ENCODE results near the gene CNTFR. TPM values are rescaled to one million over a fixed set of nuclear protein-coding genes. Genes with fewer than 3 reads are reported as not detected.

CNTFR gene
- total and polyA plus RNA-seq, 7 experiments from 2014 or later: not detected

GRCh38 chr9:34623374-34624235 lies 34.1 kb upstream of the CNTFR start:
- no peak overlapping the region for H3K27ac ChIP-seq (ENCODE audit: low read depth, low read length)
- Mint-ChIP-seq H3K4me1 (peaks cover 29 to 52% (median 39%) of the 10 kb centered on the region in 7 donors), H3K4me3 (peak overlapping the region; percentile 9 to 78 (median 58)), H3K36me3 (peaks cover 0 to 4% (median 2%) of the 10 kb centered on the region in 5 donors), H3K27me3 (peaks cover 48 to 72% (median 58%) of the 10 kb centered on the region in 5 donors), H3K27ac (no peak overlapping the region), H3K9me3 (peaks cover 0 to 2% (median 0%) of the 10 kb centered on the region in 11 donors)
- H3K4me1 ChIP-seq (ENCODE audit: control insufficient read depth in 2 of 2, insufficient read depth in 2 of 2, low read length in 2 of 2): peaks cover 17 to 39% of the 10 kb centered on the region in 2 donors
- no peaks in the 10 kb centered on the region for H3K9me3 ChIP-seq (ENCODE audit: control insufficient read depth in 2 of 3, low read length in 3 of 3)
- ATAC-seq: no peak
- CTCF ChIA-PET: interaction anchor here (1.2 to 4.3 kb wide), 2 partner anchors 10 to 11 kb away, joined by 4 to 33 read pairs; no protein-coding TSS in a partner anchor
- H3K4me3 ChIP-seq (ENCODE audit: low read length): no peak overlapping the region
- peaks cover 0 to 4% (median 0%) of the 10 kb centered on the region in 3 experiments for H3K36me3 ChIP-seq (ENCODE audit: control insufficient read depth in 2 of 3, insufficient read depth in 3 of 3, low read length in 3 of 3)
- H3K27me3 ChIP-seq (ENCODE audit: control insufficient read depth in 2 of 2, insufficient read depth in 2 of 2, low read length in 2 of 2): peaks cover 15 to 59% of the 10 kb centered on the region in 2 donors
- intact Hi-C loops (cut with micrococcal nuclease): no loop called here
- DNase-seq: peak in 1 of 9 donors; percentile 17
- POLR2A ChIA-PET: interaction anchor here (0.7 to 7.3 kb wide), 3 partner anchors 13 to 37 kb away, joined by 4 to 99 read pairs (median 4); partner anchors contain the start of genes GALT and SIGMAR1

- H3K4me3 Mint-ChIP-seq: peak within 1 kb of the TSS; percentile 88 to 98 (median 94)
- ChIA-PET CTCF (interaction anchor here (0.6 to 4.3 kb wide), 8 partner anchors 9 to 856 kb away, joined by 3 to 33 read pairs (median 4); partner anchors contain the start of gene RPP25L), POLR2A (interaction anchor here (0.6 to 7.3 kb wide), 11 partner anchors 9 to 244 kb away, joined by 3 to 99 read pairs (median 5); partner anchors contain the start of genes GALT, RPP25L and SIGMAR1)
- intact Hi-C loops (cut with micrococcal nuclease): loop anchor here (1.0 kb wide), 4 partner anchors 8 to 97 kb away; partner anchors contain the start of genes RPP25L (in 2 of the 2), GALT (in 1 of the 2) and SIGMAR1 (in 1 of the 2)
- peak within 1 kb of the TSS; percentile 74 for H3K27ac ChIP-seq (ENCODE audit: low read depth, low read length)
- peaks cover 23 to 39% (median 32%) of the 10 kb centered on the region in 7 donors for H3K4me1 Mint-ChIP-seq
- peaks cover 0 to 2% (median 0%) of the 10 kb centered on the region in 11 donors for H3K9me3 Mint-ChIP-seq
- H3K27ac Mint-ChIP-seq: peak within 1 kb of the TSS; percentile 65 to 97 (median 88)
- H3K36me3 Mint-ChIP-seq: peaks cover 7 to 22% (median 11%) of the 10 kb centered on the region in 5 donors
- peaks cover 3 to 31% of the 10 kb centered on the region in 2 donors for H3K27me3 ChIP-seq (ENCODE audit: control insufficient read depth in 2 of 2, insufficient read depth in 2 of 2, low read length in 2 of 2)
- DNase-seq (peak; percentile 61 to 94 (median 91)), ATAC-seq (peak; percentile 98)
- peaks cover 0 to 35% (median 0%) of the 10 kb centered on the region in 3 experiments for H3K36me3 ChIP-seq (ENCODE audit: control insufficient read depth in 2 of 3, insufficient read depth in 3 of 3, low read length in 3 of 3)
- H3K9me3 ChIP-seq (ENCODE audit: control insufficient read depth in 2 of 3, low read length in 3 of 3): no peaks in the 10 kb centered on the region
- peak within 1 kb of the TSS; percentile 86 for H3K4me3 ChIP-seq (ENCODE audit: low read length)
- H3K4me1 ChIP-seq (ENCODE audit: control insufficient read depth in 2 of 2, insufficient read depth in 2 of 2, low read length in 2 of 2): peaks cover 12 to 30% of the 10 kb centered on the region in 2 donors
- H3K27me3 Mint-ChIP-seq: peaks cover 18 to 41% (median 27%) of the 10 kb centered on the region in 5 donors
These were observed 30.8 kb upstream of the CNTFR start, which contains the start of gene DCTN3 for GRCh38 chr9:34620061-34620994. Gene DCTN3, minus strand, starts transcription at chr9:34620495. Its CDS starts 31 bp downstream, at chr9:34620464.

DNA sequence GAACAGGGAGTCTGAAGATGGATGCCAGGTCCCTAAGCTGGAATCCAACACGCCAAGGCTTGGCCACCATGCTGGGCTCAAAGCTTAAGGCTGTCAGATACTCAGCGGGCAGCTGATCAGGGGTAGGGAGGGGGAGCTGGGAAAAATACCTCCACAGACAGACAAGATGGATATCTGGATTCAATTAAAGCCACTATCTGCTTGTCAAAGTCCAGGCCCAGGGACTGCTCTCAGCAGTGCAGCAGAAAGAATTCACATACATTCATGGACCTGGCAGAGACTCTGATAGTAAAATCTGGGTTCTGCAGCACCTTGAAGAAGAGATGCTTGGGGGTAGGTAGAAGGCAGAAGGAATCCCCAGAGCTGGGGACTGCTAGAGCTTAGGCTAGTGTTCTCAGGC lies 25.6 kb upstream of the CNTFR start:
- peaks cover 20 to 39% (median 35%) of the 10 kb centered on the region in 7 donors for H3K4me1 Mint-ChIP-seq

DNA sequence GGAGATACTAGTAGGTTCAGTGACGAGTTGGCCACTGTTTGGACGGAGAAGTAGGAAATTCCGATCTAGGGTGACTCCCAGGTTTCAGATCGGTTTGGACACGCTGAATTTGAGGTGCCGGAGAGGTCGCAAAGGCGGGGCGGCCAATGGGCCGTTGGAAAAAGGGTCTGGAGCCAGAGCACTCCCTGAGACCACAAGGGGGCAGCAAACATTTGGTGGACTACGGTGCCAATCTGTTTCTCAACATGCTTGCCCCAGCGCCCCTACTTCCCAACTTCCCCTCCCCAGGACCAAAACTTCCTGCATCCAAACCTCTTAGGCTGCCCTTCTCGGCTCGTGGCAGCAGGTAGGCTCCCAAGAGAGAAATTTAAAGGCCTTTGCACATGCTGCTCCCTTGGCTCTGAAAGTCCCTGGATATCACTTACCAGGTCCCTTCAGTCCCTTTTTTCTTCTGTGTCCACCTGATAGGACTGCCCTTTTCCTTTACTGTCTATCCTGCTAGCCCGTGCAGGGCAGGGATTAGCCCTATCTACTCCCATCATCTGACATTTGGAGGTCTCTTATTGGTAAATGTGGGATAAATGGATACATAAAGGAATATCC lies 23.4 kb upstream of the CNTFR start:
- Histone ChIP-seq H3K4me3 (ENCODE audit: low read length) (peak overlapping the region; percentile 89), H3K4me1 (ENCODE audit: control insufficient read depth in 2 of 2, insufficient read depth in 2 of 2, low read length in 2 of 2) (peaks cover 10 to 17% of the 10 kb centered on the region in 2 donors), H3K9me3 (ENCODE audit: control insufficient read depth in 2 of 3, low read length in 3 of 3) (no peaks in the 10 kb centered on the region), H3K27me3 (ENCODE audit: control insufficient read depth in 2 of 2, insufficient read depth in 2 of 2, low read length in 2 of 2) (no peaks in the 10 kb centered on the region), H3K36me3 (ENCODE audit: control insufficient read depth in 2 of 3, insufficient read depth in 3 of 3, low read length in 3 of 3) (peaks cover 0 to 43% (median 0%) of the 10 kb centered on the region in 3 experiments), H3K27ac (ENCODE audit: low read depth, low read length) (peak overlapping the region; percentile 87)
- peaks cover 0 to 1% (median 0%) of the 10 kb centered on the region in 11 donors for H3K9me3 Mint-ChIP-seq
- ChIA-PET POLR2A (interaction anchor here (0.7 to 3.9 kb wide), 11 partner anchors 7 to 1326 kb away, joined by 3 to 55 read pairs (median 4); partner anchors contain the start of genes DCTN3, DNAI1, FAM219A and SIGMAR1), CTCF (interaction anchor here (0.7 to 7.5 kb wide), 6 partner anchors 22 to 279 kb away, joined by 3 to 98 read pairs (median 3); partner anchors contain the start of genes GALT and SIGMAR1)
- H3K4me1 Mint-ChIP-seq: peaks cover 6 to 28% (median 21%) of the 10 kb centered on the region in 7 donors
- DNase-seq: peak; percentile 40 to 75 (median 62)
- peak overlapping the region; percentile 84 to 96 (median 90) for H3K4me3 Mint-ChIP-seq
- peak overlapping the region; percentile 78 to 96 (median 92) for H3K27ac Mint-ChIP-seq
- intact Hi-C loops (cut with micrococcal nuclease): loop anchor here (1.0 to 10.0 kb wide), 15 partner anchors 7 to 796 kb away; partner anchors contain the start of genes DCTN3 (in 2 of the 2), DNAI1 (in 2 of the 2), ENHO (in 2 of the 2) and FAM219A (in 2 of the 2)
- no peaks in the 10 kb centered on the region for H3K27me3 Mint-ChIP-seq
- H3K36me3 Mint-ChIP-seq: peaks cover 7 to 26% (median 11%) of the 10 kb centered on the region in 5 donors
- ATAC-seq: peak; percentile 58

More for the DNA sequence above, 25.6 kb upstream of the CNTFR start:
- H3K27ac ChIP-seq (ENCODE audit: low read depth, low read length): no peak overlapping the region
- Mint-ChIP-seq H3K9me3 (peaks cover 0 to 1% (median 0%) of the 10 kb centered on the region in 11 donors), H3K27me3 (no peaks in the 10 kb centered on the region), H3K36me3 (peaks cover 7 to 30% (median 11%) of the 10 kb centered on the region in 5 donors), H3K4me3 (no peak overlapping the region), H3K27ac (no peak overlapping the region)
- ATAC-seq (no peak), DNase-seq (no peak)
- H3K4me3 ChIP-seq (ENCODE audit: low read length): no peak overlapping the region
- ChIA-PET POLR2A (interaction anchor here (0.8 to 2.2 kb wide), 2 partner anchors 10 to 14 kb away, joined by 3 to 6 read pairs; partner anchors contain the start of gene ARID3C), CTCF (interaction anchor here (1.0 to 7.5 kb wide), 3 partner anchors 11 to 20 kb away, joined by 3 to 98 read pairs (median 6); partner anchors contain the start of gene SIGMAR1)
- no peaks in the 10 kb centered on the region for H3K27me3 ChIP-seq (ENCODE audit: control insufficient read depth in 2 of 2, insufficient read depth in 2 of 2, low read length in 2 of 2)
- H3K9me3 ChIP-seq (ENCODE audit: control insufficient read depth in 2 of 3, low read length in 3 of 3): no peaks in the 10 kb centered on the region
- peaks cover 17 to 29% of the 10 kb centered on the region in 2 donors for H3K4me1 ChIP-seq (ENCODE audit: control insufficient read depth in 2 of 2, insufficient read depth in 2 of 2, low read length in 2 of 2)
- peaks cover 0 to 53% (median 0%) of the 10 kb centered on the region in 3 experiments for H3K36me3 ChIP-seq (ENCODE audit: control insufficient read depth in 2 of 3, insufficient read depth in 3 of 3, low read length in 3 of 3)
- intact Hi-C loops (cut with micrococcal nuclease): loop anchor here in 1 of 2 donors (10.0 kb wide), 2 partner anchors 370 to 440 kb away; partner anchors contain the start of genes DNAJB5 and UBAP1

Data from naive thymus-derived CD4-positive, alpha-beta T cell (primary cell).